Measurements from ENCODE around the gene SYNE2. TPM values are rescaled to one million over a fixed set of nuclear protein-coding genes. Genes with fewer than 3 reads are reported as not detected.

SYNE2 gene
- total and polyA plus RNA-seq, 2 donors (not counting 3 experiments of a cell fraction or from before 2014, with no cell fraction given): 16.0 to 53.7 TPM

- dilution Hi-C loops (cut with MboI; ENCODE audit: extremely low pct_ligation_motif_present, low sequenced_read_pairs) (no loop called here), intact Hi-C loops (cut with micrococcal nuclease) (no loop called here)
- Histone ChIP-seq H3K9me3 (replicated peaks; ENCODE audit: control insufficient read depth, insufficient read depth, low read length) (no peaks in the 10 kb centered on the region), H3K36me3 (ENCODE audit: control insufficient read depth in 2 of 2, extremely low read depth in 1 of 2, insufficient read depth in 2 of 2, low read length in 2 of 2) (no peaks in the 10 kb centered on the region), H3K9me1 (replicated peaks; ENCODE audit: control insufficient read depth, extremely low read depth, insufficient read depth, low read length) (no peaks in the 10 kb centered on the region), H3K79me2 (ENCODE audit: control insufficient read depth, insufficient read depth, low read length) (no peaks in the 10 kb centered on the region), H3K4me3 (replicated peaks in 1 of 3; ENCODE audit: insufficient read depth in 1 of 3, low read depth in 1 of 3, low read length in 3 of 3) (no peak overlapping the region), H3K9ac (replicated peaks; ENCODE audit: extremely low read depth, insufficient read depth, low read length) (no peak overlapping the region), H4K20me1 (replicated peaks; ENCODE audit: control insufficient read depth, extremely low read depth, insufficient read depth, low read length) (no peaks in the 10 kb centered on the region), H3K27me3 (ENCODE audit: control insufficient read depth in 2 of 2, insufficient read depth in 2 of 2, low read length in 2 of 2) (no peaks in the 10 kb centered on the region), H3K4me1 (ENCODE audit: control insufficient read depth, extremely low read depth, insufficient read depth, low read length) (no peaks in the 10 kb centered on the region), H2AFZ (ENCODE audit: low read depth, low read length) (no peak overlapping the region), H3K4me2 (ENCODE audit: insufficient read depth, low read length) (no peak overlapping the region), H3K27ac (ENCODE audit: insufficient read depth, low read depth, low read length) (no peak overlapping the region)
- TF ChIP-seq MYC (IDR thresholded peaks at IDR 0.05; ENCODE audit: low read depth, low read length): no peak
- no peak for TF ChIP-seq CTCF (IDR thresholded peaks at IDR 0.05; ENCODE audit: extremely low read depth in 1 of 2, insufficient read depth in 1 of 2, low read depth in 1 of 2, low read length in 2 of 2)
- TF ChIP-seq POLR2AphosphoS5 (IDR thresholded peaks at IDR 0.05; ENCODE audit: insufficient read depth, low read depth, low read length): no peak
- no peak for TF ChIP-seq FOS (IDR thresholded peaks at IDR 0.05; ENCODE audit: borderline replicate concordance, insufficient read depth, low read length)
- TF ChIP-seq JUN (IDR thresholded peaks at IDR 0.05; ENCODE audit: borderline replicate concordance, insufficient read depth, insufficient read length, low read depth): no peak
- TF ChIP-seq, protein P1, sequence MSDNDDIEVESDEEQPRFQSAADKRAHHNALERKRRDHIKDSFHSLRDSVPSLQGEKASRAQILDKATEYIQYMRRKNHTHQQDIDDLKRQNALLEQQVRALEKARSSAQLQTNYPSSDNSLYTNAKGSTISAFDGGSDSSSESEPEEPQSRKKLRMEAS (IDR thresholded peaks at IDR 0.05; ENCODE audit: insufficient read depth, insufficient read length): no peak
- TF ChIP-seq GATA2 (IDR thresholded peaks at IDR 0.05; ENCODE audit: insufficient read depth, insufficient read length, low read depth, low read length): no peak
- TF ChIP-seq EZH2 (IDR thresholded peaks at IDR 0.05; ENCODE audit: borderline replicate concordance, low read depth, low read length, severe bottlenecking): no peak
- TF ChIP-seq POLR2A (IDR thresholded peaks at IDR 0.05; ENCODE audit: low read depth, low read length): no peak
- FAIRE-seq: no peak
- DNase-seq (ENCODE audit: low read depth, low spot score): no peak
- ChIA-PET POLR2A (no interaction called here), CTCF (no interaction called here)
- BruUV-seq (replicated peaks): no TSS peak
Measured at GRCh38 chr14:63974176-63974575, 121.4 kb downstream of the SYNE2 start.

All from endothelial cell of umbilical vein (primary cell).